Measurements from ENCODE around the gene LAMC1.

Gene LAMC1

DNA sequence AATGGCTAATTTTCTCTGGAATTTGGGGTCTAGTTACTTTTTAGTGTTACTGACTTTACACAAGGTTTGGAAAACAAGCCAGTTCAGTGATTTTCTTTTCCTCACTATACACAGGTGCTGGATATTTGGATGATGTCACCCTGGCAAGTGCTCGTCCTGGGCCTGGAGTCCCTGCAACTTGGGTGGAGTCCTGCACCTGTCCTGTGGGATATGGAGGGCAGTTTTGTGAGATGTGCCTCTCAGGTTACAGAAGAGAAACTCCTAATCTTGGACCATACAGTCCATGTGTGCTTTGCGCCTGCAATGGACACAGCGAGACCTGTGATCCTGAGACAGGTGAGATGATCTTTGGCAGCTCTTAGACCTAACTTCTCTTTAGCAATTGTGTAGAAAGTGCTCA, 98.4 kb downstream of the LAMC1 start:
- in situ Hi-C loops (cut with HindIII; ENCODE audit: low sequenced_read_pairs), result no loop called here
- DNase-seq (ENCODE audit: low read depth, low spot score), result no peak
- no peak overlapping the region for H3K4me3 ChIP-seq (ENCODE audit: low read depth, low read length)
- TF ChIP-seq, protein P1, sequence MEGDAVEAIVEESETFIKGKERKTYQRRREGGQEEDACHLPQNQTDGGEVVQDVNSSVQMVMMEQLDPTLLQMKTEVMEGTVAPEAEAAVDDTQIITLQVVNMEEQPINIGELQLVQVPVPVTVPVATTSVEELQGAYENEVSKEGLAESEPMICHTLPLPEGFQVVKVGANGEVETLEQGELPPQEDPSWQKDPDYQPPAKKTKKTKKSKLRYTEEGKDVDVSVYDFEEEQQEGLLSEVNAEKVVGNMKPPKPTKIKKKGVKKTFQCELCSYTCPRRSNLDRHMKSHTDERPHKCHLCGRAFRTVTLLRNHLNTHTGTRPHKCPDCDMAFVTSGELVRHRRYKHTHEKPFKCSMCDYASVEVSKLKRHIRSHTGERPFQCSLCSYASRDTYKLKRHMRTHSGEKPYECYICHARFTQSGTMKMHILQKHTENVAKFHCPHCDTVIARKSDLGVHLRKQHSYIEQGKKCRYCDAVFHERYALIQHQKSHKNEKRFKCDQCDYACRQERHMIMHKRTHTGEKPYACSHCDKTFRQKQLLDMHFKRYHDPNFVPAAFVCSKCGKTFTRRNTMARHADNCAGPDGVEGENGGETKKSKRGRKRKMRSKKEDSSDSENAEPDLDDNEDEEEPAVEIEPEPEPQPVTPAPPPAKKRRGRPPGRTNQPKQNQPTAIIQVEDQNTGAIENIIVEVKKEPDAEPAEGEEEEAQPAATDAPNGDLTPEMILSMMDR (IDR thresholded peaks at IDR 0.05; ENCODE audit: low read depth, low read length), result no peak

DNA sequence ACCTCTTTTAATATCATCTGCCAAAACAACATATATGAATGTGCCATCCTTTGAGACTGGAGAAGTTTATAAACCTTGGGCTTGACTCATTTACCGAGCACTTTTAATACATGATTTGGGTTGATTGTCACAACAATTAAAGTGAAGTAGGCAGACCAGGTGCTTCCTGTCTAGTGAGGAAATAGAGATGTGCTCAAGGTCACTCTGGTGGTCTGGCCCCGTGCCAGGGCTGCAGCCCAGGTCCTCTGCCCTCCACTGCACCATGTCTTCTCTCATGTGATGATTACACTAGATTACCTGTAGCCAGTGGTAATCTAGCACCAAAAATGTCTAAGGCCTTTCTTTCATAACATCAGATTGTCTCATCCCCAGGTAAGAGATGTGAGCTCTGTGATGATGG, 101.0 kb downstream of the LAMC1 start:
- TF ChIP-seq, protein P1 (IDR thresholded peaks at IDR 0.05; ENCODE audit: low read depth, low read length), result no peak
- DNase-seq (ENCODE audit: low read depth, low spot score), result no peak

GRCh38 chr1:183125279-183125999, 102.2 kb downstream of the LAMC1 start:
- in situ Hi-C loops (cut with HindIII; ENCODE audit: low sequenced_read_pairs), result no loop called here
- TF ChIP-seq, protein P1 (IDR thresholded peaks at IDR 0.05; ENCODE audit: low read depth, low read length), result no peak
- no peak overlapping the region for H3K4me3 ChIP-seq (ENCODE audit: low read depth, low read length)
- DNase-seq (ENCODE audit: low read depth, low spot score), result no peak

More for the DNA sequence above, 101.0 kb downstream of the LAMC1 start:
- in situ Hi-C loops (cut with HindIII; ENCODE audit: low sequenced_read_pairs), result no loop called here
- no peak overlapping the region for H3K4me3 ChIP-seq (ENCODE audit: low read depth, low read length)

GRCh38 chr1:183126000-183126366, 102.8 kb downstream of the LAMC1 start:
- in situ Hi-C loops (cut with HindIII; ENCODE audit: low sequenced_read_pairs), result no loop called here
- DNase-seq (ENCODE audit: low read depth, low spot score), result no peak
- TF ChIP-seq, protein P1 (IDR thresholded peaks at IDR 0.05; ENCODE audit: low read depth, low read length), result no peak
- no peak overlapping the region for H3K4me3 ChIP-seq (ENCODE audit: low read depth, low read length)

GRCh38 chr1:183126528-183126927, 103.3 kb downstream of the LAMC1 start:
- in situ Hi-C loops (cut with HindIII; ENCODE audit: low sequenced_read_pairs), result no loop called here
- no peak overlapping the region for H3K4me3 ChIP-seq (ENCODE audit: low read depth, low read length)
- DNase-seq (ENCODE audit: low read depth, low spot score), result no peak
- TF ChIP-seq, protein P1 (IDR thresholded peaks at IDR 0.05; ENCODE audit: low read depth, low read length), result no peak

GRCh38 chr1:183129921-183130690, 106.9 kb downstream of the LAMC1 start:
- TF ChIP-seq, protein P1 (IDR thresholded peaks at IDR 0.05; ENCODE audit: low read depth, low read length), result no peak
- DNase-seq (ENCODE audit: low read depth, low spot score), result no peak
- in situ Hi-C loops (cut with HindIII; ENCODE audit: low sequenced_read_pairs), result no loop called here
- H3K4me3 ChIP-seq (ENCODE audit: low read depth, low read length), result no peak overlapping the region

Data from astrocyte of the spinal cord (primary cell).